ENCODE measurements around the gene ZMAT5. TPM values are rescaled to one million over a fixed set of nuclear protein-coding genes. Genes with fewer than 3 reads are reported as not detected.

The ZMAT5 gene
- total RNA-seq, 4 donors from 2014 or later: 22.1 to 29.3 (median 26.6) TPM

GRCh38 chr22:29784451-29785361 is 17.9 kb upstream of the ZMAT5 start:
- H3K9me3 ChIP-seq: no peaks in the 10 kb centered on the region
- no peaks in the 10 kb centered on the region for H3K27me3 ChIP-seq
- H3K27ac ChIP-seq: peak overlapping the region; percentile 38 to 88 (median 74)
- no peak for TF ChIP-seq POLR2A (IDR thresholded peaks at IDR 0.05)
- TF ChIP-seq EP300 (IDR thresholded peaks at IDR 0.05): peak in 1 of 2 donors; percentile 30
- 14 to 18% methylated on average over 9 of the region's 9 CpGs for WGBS, 2 donors
- H3K4me3 ChIP-seq: no peak overlapping the region
- H3K4me1 ChIP-seq: peaks cover 0 to 61% (median 33%) of the 10 kb centered on the region in 4 donors
- peaks cover 0 to 28% (median 0%) of the 10 kb centered on the region in 3 donors for H3K36me3 ChIP-seq
- no peak for DNase-seq (ENCODE audit: low spot score in 2 of 2)

GRCh38 chr22:29782061-29782845 is 15.4 kb upstream of the ZMAT5 start:
- TF ChIP-seq EP300 (IDR thresholded peaks at IDR 0.05) (no peak), POLR2A (IDR thresholded peaks at IDR 0.05) (no peak), CTCF (IDR thresholded peaks at IDR 0.05) (no peak)
- Histone ChIP-seq H3K36me3 (peaks cover 0 to 4% (median 0%) of the 10 kb centered on the region in 3 donors), H3K4me1 (peaks cover 0 to 68% (median 40%) of the 10 kb centered on the region in 4 donors), H3K9me3 (no peaks in the 10 kb centered on the region), H3K27ac (peak overlapping the region in 3 of 4 donors; percentile 61 to 88 (median 83)), H3K27me3 (no peaks in the 10 kb centered on the region), H3K4me3 (no peak overlapping the region)
- 73 to 75% methylated on average over 5 to 7 of the region's 7 CpGs for WGBS, 2 donors
- no peak for DNase-seq (ENCODE audit: low spot score in 2 of 2)

GRCh38 chr22:29780748-29781676 is 14.2 kb upstream of the ZMAT5 start:
- DNase-seq (ENCODE audit: low spot score in 2 of 2): no peak
- TF ChIP-seq EP300 (IDR thresholded peaks at IDR 0.05) (no peak), POLR2A (IDR thresholded peaks at IDR 0.05) (no peak), CTCF (IDR thresholded peaks at IDR 0.05) (no peak)
- Histone ChIP-seq H3K4me3 (no peak overlapping the region), H3K27me3 (no peaks in the 10 kb centered on the region), H3K27ac (peak overlapping the region; percentile 10 to 88 (median 72)), H3K4me1 (peaks cover 0 to 66% (median 40%) of the 10 kb centered on the region in 4 donors), H3K9me3 (no peaks in the 10 kb centered on the region), H3K36me3 (no peaks in the 10 kb centered on the region)
- WGBS, 2 donors: 27 to 32% methylated on average over 8 of the region's 8 CpGs

- Histone ChIP-seq H3K27me3 (no peaks in the 10 kb centered on the region), H3K4me1 (peaks cover 0 to 58% (median 39%) of the 10 kb centered on the region in 4 donors), H3K9me3 (no peaks in the 10 kb centered on the region), H3K27ac (peak overlapping the region in 3 of 4 donors; percentile 10 to 88 (median 83)), H3K4me3 (no peak overlapping the region), H3K36me3 (no peaks in the 10 kb centered on the region)
- 96 to 98% methylated on average over 5 of the region's 5 CpGs for WGBS, 2 donors
- no peak for TF ChIP-seq EP300 (IDR thresholded peaks at IDR 0.05)
- no peak for TF ChIP-seq POLR2A (IDR thresholded peaks at IDR 0.05)
- TF ChIP-seq CTCF (IDR thresholded peaks at IDR 0.05): no peak
- DNase-seq (ENCODE audit: low spot score in 2 of 2): no peak
Measured at GRCh38 chr22:29780220-29780619, 13.4 kb upstream of the ZMAT5 start.

GRCh38 chr22:29773233-29773632 is 6.4 kb upstream of the ZMAT5 start:
- Histone ChIP-seq H3K27me3 (no peaks in the 10 kb centered on the region), H3K9me3 (no peaks in the 10 kb centered on the region), H3K36me3 (peaks cover 0 to 36% (median 7%) of the 10 kb centered on the region in 3 donors), H3K27ac (peak overlapping the region in 1 of 4 donors; percentile 13), H3K4me3 (no peak overlapping the region), H3K4me1 (peaks cover 0 to 18% (median 9%) of the 10 kb centered on the region in 4 donors)
- no peak for DNase-seq (ENCODE audit: low spot score in 2 of 2)
- TF ChIP-seq CTCF (IDR thresholded peaks at IDR 0.05) (no peak), POLR2A (IDR thresholded peaks at IDR 0.05) (no peak), EP300 (IDR thresholded peaks at IDR 0.05) (no peak)
- 81 to 84% methylated on average over 2 of the region's 2 CpGs for WGBS, 2 donors

Data from tibial nerve (tissue), 4 donors.